Fibroblast of lung (primary cell): ENCODE data around the gene EMC10. TPM values are rescaled to one million over a fixed set of nuclear protein-coding genes. Genes with fewer than 3 reads are reported as not detected.
A peak's percentile ranks its signal among the peaks of the same experiment; 100 is the strongest.

Experiments used
- DNase-seq, 2 donors: peaks; one replicate each; pipeline versions ENCODE4 v3.0.0 to v3.0.0-alpha.2; 2010; ENCODE audit warnings: low read depth in 2 of 2
- H2AFZ ChIP-seq: 2 replicates; pipeline ENCODE4 v1.5.1; 2012; ENCODE audit warnings: low read length, control low read depth, inconsistent platforms
- H3K27ac ChIP-seq: 2 replicates; pipeline ENCODE4 v1.5.1; 2011; ENCODE audit warnings: low read length, control low read depth; ENCODE audit not compliant: insufficient read depth
- H3K27me3 ChIP-seq: 2 replicates; pipeline ENCODE4 v1.5.1; 2011; ENCODE audit warnings: mild to moderate bottlenecking, low read length; ENCODE audit not compliant: control insufficient read depth, insufficient read depth
- H3K36me3 ChIP-seq: 2 replicates; pipeline ENCODE4 v1.5.1; 2011; ENCODE audit warnings: low read length; ENCODE audit not compliant: control insufficient read depth, insufficient read depth
- H3K4me1 ChIP-seq: 2 replicates; pipeline ENCODE4 v1.5.1; 2011; ENCODE audit warnings: low read length; ENCODE audit not compliant: control insufficient read depth, insufficient read depth; ENCODE audit errors: extremely low read depth
- H3K4me2 ChIP-seq: 2 replicates; pipeline ENCODE4 v1.5.1; 2011; ENCODE audit warnings: low read length, control low read depth; ENCODE audit not compliant: insufficient read depth; ENCODE audit errors: extremely low read depth
- H3K4me3 ChIP-seq, 4 experiments: fragments of 200-600 bp in 1 of 4; sonication (generic) in 1 of 4; replicated peaks in 1 of 4; 2 replicates each; pipeline ENCODE4 v1.5.1; 2011 to 2016; ENCODE audit warnings: low read length in 4 of 4, low read depth in 3 of 4, mild to moderate bottlenecking in 3 of 4, control low read depth in 2 of 4, inconsistent platforms in 1 of 4, mixed read lengths in 1 of 4; ENCODE audit not compliant: insufficient read depth in 1 of 4; ENCODE audit errors: control extremely low read depth in 1 of 4
- H3K79me2 ChIP-seq: 2 replicates; pipeline ENCODE4 v1.5.1; 2012; ENCODE audit warnings: mild to moderate bottlenecking, low read length, inconsistent platforms; ENCODE audit not compliant: control insufficient read depth, insufficient read depth
- H3K9ac ChIP-seq: 2 replicates; pipeline ENCODE4 v1.5.1; 2011; ENCODE audit warnings: mild to moderate bottlenecking, low read length, control low read depth; ENCODE audit not compliant: insufficient read depth
- H3K9me3 ChIP-seq: 2 replicates; pipeline ENCODE4 v1.5.1; 2012; ENCODE audit warnings: low read depth, low read length; ENCODE audit not compliant: control insufficient read depth, insufficient read depth
- H4K20me1 ChIP-seq: 2 replicates; pipeline ENCODE4 v1.5.1; 2011; ENCODE audit warnings: low read length; ENCODE audit not compliant: control insufficient read depth, insufficient read depth; ENCODE audit errors: extremely low read depth
- EZH2 ChIP-seq: IDR thresholded peaks from 2 replicates; pipeline ENCODE4 v1.5.1; 2012; ENCODE audit warnings: low read length, control low read depth, mild to moderate bottlenecking; ENCODE audit errors: missing control alignments
- polyA minus RNA-seq: library from RNA; depleted of rRNA, polyadenylated mRNA; stranded (reverse); fragments of >200 nt; gene quantifications from 2 replicates; pipeline ENCODE4 v1.2.3, GENCODE V29; 2011; ENCODE audit warnings: low replicate concordance
- polyA plus RNA-seq, 2 donors: library from polyadenylated mRNA; depleted of rRNA in 1 of 2; stranded (reverse) in 1 of 2; unstranded in 1 of 2; fragments of >200 nt; gene quantifications; 2 replicates each; pipeline ENCODE4 v1.2.1, GENCODE V29; 2011 to 2012; ENCODE audit warnings: missing spikeins in 1 of 2
- total RNA-seq: library from RNA; depleted of rRNA; stranded (reverse); fragments of >200 nt; gene quantifications from 2 replicates; pipeline ENCODE4 v1.2.1, GENCODE V29; 2014
- TF ChIP-seq, protein P1 (sequence below), 2 donors: IDR thresholded peaks in 1 of 2; conservative IDR thresholded peaks in 1 of 2; 1 replicate in 1 of 2; 2 replicates in 1 of 2; pipeline ENCODE4 v1.5.1; 2011 to 2012; ENCODE audit warnings: low read length in 2 of 2, control low read depth in 1 of 2, inconsistent platforms in 1 of 2, low read depth in 1 of 2, mild to moderate bottlenecking in 1 of 2

EMC10 gene
- total RNA-seq = 24.1 and 40.8 TPM in 2 replicates
- 37.5 and 42.7 TPM in 2 replicates for polyA plus RNA-seq
- polyA plus RNA-seq (2012) = 68.6 and 69.4 TPM in 2 replicates
- 9.4 and 11.7 TPM in 2 replicates for polyA minus RNA-seq

DNA sequence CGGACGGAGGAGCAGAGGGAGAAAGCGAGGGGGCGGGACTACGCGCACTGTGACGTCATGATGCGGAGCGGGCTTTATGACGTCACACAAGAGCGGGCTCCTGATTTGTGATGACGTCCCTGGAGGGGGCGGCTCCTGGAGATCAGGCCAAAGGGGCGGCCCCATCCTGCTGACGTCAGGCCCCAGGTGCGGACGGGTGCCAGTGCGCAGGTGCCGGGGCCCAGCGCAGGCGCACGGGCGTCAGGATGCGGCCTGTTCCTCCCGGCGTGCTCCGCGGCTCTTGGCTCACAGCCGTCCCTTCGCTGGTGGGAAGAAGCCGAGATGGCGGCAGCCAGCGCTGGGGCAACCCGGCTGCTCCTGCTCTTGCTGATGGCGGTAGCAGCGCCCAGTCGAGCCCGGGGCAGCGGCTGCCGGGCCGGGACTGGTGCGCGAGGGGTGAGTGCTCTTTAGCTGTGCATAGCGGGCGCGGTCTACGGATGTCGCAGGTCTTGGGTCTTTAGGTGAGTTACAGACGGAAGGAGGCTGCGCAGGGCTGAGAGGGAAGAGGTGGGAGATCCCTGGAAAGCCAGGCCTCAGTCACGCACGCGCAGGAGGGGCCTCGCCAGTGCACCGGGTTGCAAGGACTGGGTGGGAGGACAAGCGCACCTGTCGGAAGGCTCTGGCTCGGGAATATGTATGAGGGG is at the start of gene EMC10, which contains the start of gene GARIN5A:
Gene EMC10 (plus strand): TSS at position 284 of the 683 bp plus-strand sequence. CDS start 38 bp downstream, at position 322.
Gene GARIN5A (minus strand): TSS at position 625 of the 683 bp plus-strand sequence. CDS start 460 bp downstream, at position 165.
- peak; percentile 90 to 95 for DNase-seq
- Histone ChIP-seq H3K36me3 (peaks cover 7% of the 10 kb centered on the region), H3K27ac (peak within 1 kb of the TSS; percentile 63), H3K4me2 (peak within 1 kb of the TSS; percentile 69), H2AFZ (peak within 1 kb of the TSS; percentile 96), H3K79me2 (peaks cover 8% of the 10 kb centered on the region), H4K20me1 (no peaks in the 10 kb centered on the region), H3K4me1 (no peaks in the 10 kb centered on the region), H3K4me3 (peak within 1 kb of the TSS; percentile 74 to 96 (median 92)), H3K27me3 (no peaks in the 10 kb centered on the region), H3K9me3 (no peaks in the 10 kb centered on the region), H3K9ac (peak within 1 kb of the TSS; percentile 89)
- TF ChIP-seq, protein P1, sequence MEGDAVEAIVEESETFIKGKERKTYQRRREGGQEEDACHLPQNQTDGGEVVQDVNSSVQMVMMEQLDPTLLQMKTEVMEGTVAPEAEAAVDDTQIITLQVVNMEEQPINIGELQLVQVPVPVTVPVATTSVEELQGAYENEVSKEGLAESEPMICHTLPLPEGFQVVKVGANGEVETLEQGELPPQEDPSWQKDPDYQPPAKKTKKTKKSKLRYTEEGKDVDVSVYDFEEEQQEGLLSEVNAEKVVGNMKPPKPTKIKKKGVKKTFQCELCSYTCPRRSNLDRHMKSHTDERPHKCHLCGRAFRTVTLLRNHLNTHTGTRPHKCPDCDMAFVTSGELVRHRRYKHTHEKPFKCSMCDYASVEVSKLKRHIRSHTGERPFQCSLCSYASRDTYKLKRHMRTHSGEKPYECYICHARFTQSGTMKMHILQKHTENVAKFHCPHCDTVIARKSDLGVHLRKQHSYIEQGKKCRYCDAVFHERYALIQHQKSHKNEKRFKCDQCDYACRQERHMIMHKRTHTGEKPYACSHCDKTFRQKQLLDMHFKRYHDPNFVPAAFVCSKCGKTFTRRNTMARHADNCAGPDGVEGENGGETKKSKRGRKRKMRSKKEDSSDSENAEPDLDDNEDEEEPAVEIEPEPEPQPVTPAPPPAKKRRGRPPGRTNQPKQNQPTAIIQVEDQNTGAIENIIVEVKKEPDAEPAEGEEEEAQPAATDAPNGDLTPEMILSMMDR (conservative IDR thresholded peaks at IDR 0.05 in 1 of 2, IDR thresholded peaks at IDR 0.05 in 1 of 2; ENCODE audit: low read depth in 1 of 2, low read length in 2 of 2) = no peak
- no peak for TF ChIP-seq EZH2

- peaks cover 16% of the 10 kb centered on the region for H3K27me3 ChIP-seq
- no peak overlapping the region for H3K27ac ChIP-seq
- no peak for DNase-seq
- no peaks in the 10 kb centered on the region for H3K9me3 ChIP-seq
- no peaks in the 10 kb centered on the region for H3K79me2 ChIP-seq
- no peaks in the 10 kb centered on the region for H3K36me3 ChIP-seq
- no peaks in the 10 kb centered on the region for H3K4me1 ChIP-seq
- H2AFZ ChIP-seq = peak overlapping the region; percentile 23
- no peaks in the 10 kb centered on the region for H4K20me1 ChIP-seq
- peak overlapping the region; percentile 64 for H3K4me2 ChIP-seq
- TF ChIP-seq, protein P1 (conservative IDR thresholded peaks at IDR 0.05 in 1 of 2, IDR thresholded peaks at IDR 0.05 in 1 of 2; ENCODE audit: low read depth in 1 of 2, low read length in 2 of 2) = no peak
- TF ChIP-seq EZH2 = no peak
- H3K4me3 ChIP-seq = peak overlapping the region in 1 of 4 experiments; percentile 42
- H3K9ac ChIP-seq = no peak overlapping the region
Observed at GRCh38 chr19:50427318-50427925, 48.9 kb upstream of the EMC10 start.

DNA sequence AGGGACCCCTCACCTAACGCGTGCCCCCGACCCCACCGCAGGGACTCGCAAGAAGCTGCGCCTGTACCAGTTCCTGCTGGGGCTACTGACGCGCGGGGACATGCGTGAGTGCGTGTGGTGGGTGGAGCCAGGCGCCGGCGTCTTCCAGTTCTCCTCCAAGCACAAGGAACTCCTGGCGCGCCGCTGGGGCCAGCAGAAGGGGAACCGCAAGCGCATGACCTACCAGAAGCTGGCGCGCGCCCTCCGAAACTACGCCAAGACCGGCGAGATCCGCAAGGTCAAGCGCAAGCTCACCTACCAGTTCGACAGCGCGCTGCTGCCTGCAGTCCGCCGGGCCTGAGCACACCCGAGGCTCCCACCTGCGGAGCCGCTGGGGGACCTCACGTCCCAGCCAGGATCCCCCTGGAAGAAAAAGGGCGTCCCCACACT is 48.3 kb upstream of the EMC10 start:
- Histone ChIP-seq H3K4me1 (no peaks in the 10 kb centered on the region), H3K4me3 (peak overlapping the region in 1 of 4 experiments; percentile 42), H3K27me3 (peaks cover 22% of the 10 kb centered on the region), H3K27ac (no peak overlapping the region), H3K79me2 (no peaks in the 10 kb centered on the region), H3K9me3 (no peaks in the 10 kb centered on the region), H4K20me1 (no peaks in the 10 kb centered on the region), H3K9ac (no peak overlapping the region), H3K4me2 (peak overlapping the region; percentile 64), H2AFZ (peak overlapping the region; percentile 23), H3K36me3 (no peaks in the 10 kb centered on the region)
- peak; percentile 76 to 82 for DNase-seq
- TF ChIP-seq EZH2 = no peak
- TF ChIP-seq, protein P1 (conservative IDR thresholded peaks at IDR 0.05 in 1 of 2, IDR thresholded peaks at IDR 0.05 in 1 of 2; ENCODE audit: low read depth in 1 of 2, low read length in 2 of 2) = no peak
